ENCODE results near the gene NUFIP2. TPM values are rescaled to one million over a fixed set of nuclear protein-coding genes. Genes with fewer than 3 reads are reported as not detected.
A peak's percentile ranks its signal among the peaks of the same experiment; 100 is the strongest.

NUFIP2 gene
- total RNA-seq, 1 donor from 2014 or later = 61.8 TPM

DNA sequence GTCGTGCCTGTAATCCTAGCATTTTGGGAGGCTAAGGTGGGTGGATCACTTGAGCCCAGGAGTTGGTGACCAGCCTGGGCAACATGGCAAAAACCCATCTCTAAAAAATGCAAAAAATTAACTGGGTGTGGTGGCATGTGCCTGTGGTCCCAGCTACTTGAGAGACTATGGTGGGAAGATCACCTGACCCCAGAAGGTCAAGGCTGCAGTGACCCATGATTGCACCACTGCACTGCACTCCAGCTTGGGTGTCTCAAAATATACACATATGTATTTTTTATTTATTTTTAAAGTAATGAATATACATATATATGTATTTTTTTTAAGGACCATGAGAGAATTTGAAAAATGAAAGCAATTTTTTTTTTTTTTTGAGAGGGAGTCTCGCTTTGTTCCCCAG lies 5.1 kb upstream of the NUFIP2 start:
- Mint-ChIP-seq H3K4me3 (no peak overlapping the region), H3K4me1 (peaks cover 22% of the 10 kb centered on the region), H3K27me3 (no peaks in the 10 kb centered on the region), H3K27ac (no peak overlapping the region), H3K9me3 (no peaks in the 10 kb centered on the region), H3K36me3 (ENCODE audit: low read depth) (peaks cover 4% of the 10 kb centered on the region)
- DNase-seq (no peak), ATAC-seq (ENCODE audit: low read depth) (no peak)
- ChIA-PET POLR2A (no interaction called here), CTCF (no interaction called here)
- intact Hi-C loops (cut with micrococcal nuclease) = no loop called here
- TF ChIP-seq, protein P1, sequence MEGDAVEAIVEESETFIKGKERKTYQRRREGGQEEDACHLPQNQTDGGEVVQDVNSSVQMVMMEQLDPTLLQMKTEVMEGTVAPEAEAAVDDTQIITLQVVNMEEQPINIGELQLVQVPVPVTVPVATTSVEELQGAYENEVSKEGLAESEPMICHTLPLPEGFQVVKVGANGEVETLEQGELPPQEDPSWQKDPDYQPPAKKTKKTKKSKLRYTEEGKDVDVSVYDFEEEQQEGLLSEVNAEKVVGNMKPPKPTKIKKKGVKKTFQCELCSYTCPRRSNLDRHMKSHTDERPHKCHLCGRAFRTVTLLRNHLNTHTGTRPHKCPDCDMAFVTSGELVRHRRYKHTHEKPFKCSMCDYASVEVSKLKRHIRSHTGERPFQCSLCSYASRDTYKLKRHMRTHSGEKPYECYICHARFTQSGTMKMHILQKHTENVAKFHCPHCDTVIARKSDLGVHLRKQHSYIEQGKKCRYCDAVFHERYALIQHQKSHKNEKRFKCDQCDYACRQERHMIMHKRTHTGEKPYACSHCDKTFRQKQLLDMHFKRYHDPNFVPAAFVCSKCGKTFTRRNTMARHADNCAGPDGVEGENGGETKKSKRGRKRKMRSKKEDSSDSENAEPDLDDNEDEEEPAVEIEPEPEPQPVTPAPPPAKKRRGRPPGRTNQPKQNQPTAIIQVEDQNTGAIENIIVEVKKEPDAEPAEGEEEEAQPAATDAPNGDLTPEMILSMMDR (IDR thresholded peaks at IDR 0.05) = no peak

DNA sequence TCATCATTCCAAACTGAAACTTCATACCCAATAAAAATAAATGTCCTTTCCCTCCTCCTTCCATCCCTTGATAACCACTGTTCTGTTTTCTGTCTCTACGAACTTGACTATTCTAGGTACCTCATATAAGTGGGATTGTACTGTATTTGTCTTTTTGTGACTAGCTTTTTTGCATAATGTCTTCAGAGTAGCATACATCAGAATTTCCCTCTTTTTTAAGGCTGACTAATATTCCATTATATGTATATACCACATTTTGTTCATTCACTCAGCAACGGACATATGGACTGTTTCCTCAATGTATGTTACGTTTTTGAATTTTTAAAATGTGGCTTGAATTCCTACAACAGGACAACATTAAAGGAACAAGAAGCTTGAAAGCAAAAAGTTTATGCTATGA lies 1.5 kb upstream of the NUFIP2 start:
- DNase-seq (no peak), ATAC-seq (ENCODE audit: low read depth) (no peak)
- intact Hi-C loops (cut with micrococcal nuclease) = loop anchor here (2.0 kb wide), 1 partner anchor 155 kb away; no protein-coding TSS in a partner anchor
- TF ChIP-seq, protein P1 (IDR thresholded peaks at IDR 0.05) = no peak
- peak overlapping the region; percentile 13 for H3K27ac Mint-ChIP-seq
- H3K4me3 Mint-ChIP-seq = no peak overlapping the region
- ChIA-PET POLR2A (no interaction called here), CTCF (no interaction called here)
- H3K9me3 Mint-ChIP-seq = no peaks in the 10 kb centered on the region
- peaks cover 17% of the 10 kb centered on the region for H3K36me3 Mint-ChIP-seq (ENCODE audit: low read depth)
- peaks cover 31% of the 10 kb centered on the region for H3K4me1 Mint-ChIP-seq
- no peaks in the 10 kb centered on the region for H3K27me3 Mint-ChIP-seq

DNA sequence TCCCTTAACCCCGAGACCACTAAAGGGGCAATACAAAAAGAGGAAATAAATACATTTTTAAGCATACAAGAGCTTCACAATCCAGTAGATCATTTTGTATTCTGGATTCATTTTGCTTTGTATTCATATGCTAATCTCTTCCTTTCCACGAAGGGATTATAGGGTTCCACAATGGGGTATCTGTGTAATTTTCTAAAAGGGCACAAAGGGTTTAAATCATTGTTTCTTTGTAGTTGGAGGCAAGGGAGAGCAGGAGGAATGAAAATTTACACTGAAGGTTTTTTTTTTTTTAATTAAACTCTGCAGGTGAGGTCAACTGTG lies 592 bp upstream of the NUFIP2 start:
- POLR2A ChIA-PET = interaction anchor here (0.6 to 3.8 kb wide), 29 partner anchors 9 to 1655 kb away, joined by 3 to 25 read pairs (median 5); partner anchors contain the start of genes MYO18A, NEK8, PHF12 and PROCA1

DNA sequence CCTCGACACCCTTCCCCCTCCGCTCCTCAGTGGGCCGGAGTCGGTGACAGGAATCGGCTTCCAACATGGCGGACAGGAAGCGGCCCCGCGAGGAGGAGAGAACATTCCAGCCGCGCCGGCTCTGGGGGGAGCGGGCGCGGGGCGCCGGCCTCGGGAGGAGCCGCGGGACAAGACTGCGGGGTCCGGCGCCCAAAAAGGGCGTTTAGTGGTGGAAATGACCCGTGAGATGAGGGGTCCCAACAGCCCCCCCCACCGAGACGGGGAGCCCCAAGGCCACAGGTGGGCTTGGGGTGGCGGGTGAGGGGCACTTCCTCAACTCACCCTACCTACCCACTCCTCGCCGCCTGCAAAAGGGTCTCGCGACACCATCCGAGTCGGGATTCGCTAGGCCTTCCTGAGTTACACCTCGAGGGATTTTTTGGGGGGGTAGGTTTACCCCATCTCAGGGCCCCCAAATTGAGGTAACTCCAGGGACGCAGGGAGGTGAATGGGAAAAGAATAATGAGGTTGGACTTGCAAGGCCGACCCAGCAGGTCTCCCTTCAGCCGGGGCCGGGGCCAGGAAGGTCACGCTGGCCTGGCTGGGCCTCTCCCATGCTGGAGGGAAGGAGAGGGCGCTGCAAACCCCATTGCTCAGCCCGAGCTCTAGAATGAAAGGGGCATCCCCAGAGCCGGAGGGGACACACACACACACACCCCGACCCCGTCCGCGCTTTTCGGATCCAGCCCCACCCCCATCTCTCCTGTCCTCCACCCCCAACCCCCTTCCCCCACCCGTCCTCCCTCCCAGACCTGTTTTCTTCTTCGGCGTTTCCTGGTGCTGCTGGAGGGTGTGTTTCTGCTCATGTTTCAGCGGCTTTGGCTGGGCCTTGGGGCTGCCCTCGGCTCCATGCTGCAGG lies 707 bp downstream of the NUFIP2 start:
- ATAC-seq (ENCODE audit: low read depth) = peak; percentile 23
- TF ChIP-seq, protein P1 (IDR thresholded peaks at IDR 0.05) = no peak
- DNase-seq = peak; percentile 57
- no peaks in the 10 kb centered on the region for H3K27me3 Mint-ChIP-seq
- H3K4me1 Mint-ChIP-seq = peaks cover 52% of the 10 kb centered on the region
- peaks cover 32% of the 10 kb centered on the region for H3K36me3 Mint-ChIP-seq (ENCODE audit: low read depth)
- peak overlapping the region; percentile 100 for H3K27ac Mint-ChIP-seq
- H3K4me3 Mint-ChIP-seq = peak overlapping the region; percentile 100
- ChIA-PET POLR2A (interaction anchor here (0.6 to 3.8 kb wide), 30 partner anchors 10 to 1527 kb away, joined by 3 to 25 read pairs (median 5); partner anchors contain the start of genes MYO18A, NEK8, PHF12 and PROCA1), CTCF (interaction anchor here (1.0 to 1.2 kb wide), 4 partner anchors 77 to 176 kb away, joined by 3 read pairs; partner anchors contain the start of gene TAOK1)
- intact Hi-C loops (cut with micrococcal nuclease) = loop anchor here (2.0 to 5.0 kb wide), 5 partner anchors 74 to 696 kb away; partner anchors contain the start of genes ABHD15, SPAG5, SSH2 and TP53I13
- H3K9me3 Mint-ChIP-seq = no peaks in the 10 kb centered on the region

More for the DNA sequence above, 592 bp upstream of the NUFIP2 start:
- no peak for DNase-seq
- Mint-ChIP-seq H3K4me1 (peaks cover 40% of the 10 kb centered on the region), H3K27ac (peak overlapping the region; percentile 100), H3K36me3 (ENCODE audit: low read depth) (peaks cover 23% of the 10 kb centered on the region), H3K27me3 (no peaks in the 10 kb centered on the region), H3K4me3 (peak overlapping the region; percentile 100), H3K9me3 (no peaks in the 10 kb centered on the region)
- CTCF ChIA-PET = interaction anchor here (1.0 to 1.2 kb wide), 3 partner anchors 96 to 178 kb away, joined by 3 read pairs; partner anchors contain the start of gene TAOK1
- ATAC-seq (ENCODE audit: low read depth) = no peak
- intact Hi-C loops (cut with micrococcal nuclease) = loop anchor here (1.0 to 5.0 kb wide), 7 partner anchors 78 to 697 kb away; partner anchors contain the start of genes ABHD15, SPAG5, SSH2 and TAOK1
- TF ChIP-seq, protein P1 (IDR thresholded peaks at IDR 0.05) = no peak

Data from activated B cell treated with CpG ODN at 0.5 μM for 24 hours (primary cell).